ENCODE data around the gene NUDT17. TPM values are rescaled to one million over a fixed set of nuclear protein-coding genes. Genes with fewer than 3 reads are reported as not detected.
A peak's percentile ranks its signal among the peaks of the same experiment; 100 is the strongest.

The NUDT17 gene
- total and polyA plus RNA-seq, 2 experiments from 2014 or later: 2.8 to 4.3 TPM

- Histone ChIP-seq H3K36me3 (ENCODE audit: insufficient read depth) (no peaks in the 10 kb centered on the region), H3K27ac (ENCODE audit: low read depth) (no peak overlapping the region), H4K20me1 (replicated peaks; ENCODE audit: insufficient read depth) (no peaks in the 10 kb centered on the region), H3K4me2 (peak overlapping the region; percentile 68), H3K9me2 (ENCODE audit: insufficient read depth) (no peaks in the 10 kb centered on the region), H3F3A (replicated peaks; ENCODE audit: low read depth) (no peaks in the 10 kb centered on the region), H3K4me3 (peak overlapping the region; percentile 41), H3K4me1 (ENCODE audit: insufficient read depth) (peaks cover 7% of the 10 kb centered on the region; the same call in 1 of the 2 replicates), H3K27me3 (ENCODE audit: insufficient read depth) (no peaks in the 10 kb centered on the region), H3K79me2 (replicated peaks; ENCODE audit: insufficient read depth) (no peaks in the 10 kb centered on the region), H2AFZ (peak overlapping the region; percentile 61)
- peak; percentile 27 for ATAC-seq
- Mint-ChIP-seq H3K27me3 (ENCODE audit: insufficient read depth, low read depth, poor library complexity) (peaks cover 10% of the 10 kb centered on the region), H3K4me3 (peak overlapping the region; percentile 68), H3K9me3 (no peaks in the 10 kb centered on the region), H3K4me1 (peaks cover 12% of the 10 kb centered on the region; the same call in 2 of the 3 replicates), H3K36me3 (ENCODE audit: low read depth) (no peaks in the 10 kb centered on the region), H3K27ac (peak overlapping the region; percentile 92)
- TF ChIP-seq, protein P1, sequence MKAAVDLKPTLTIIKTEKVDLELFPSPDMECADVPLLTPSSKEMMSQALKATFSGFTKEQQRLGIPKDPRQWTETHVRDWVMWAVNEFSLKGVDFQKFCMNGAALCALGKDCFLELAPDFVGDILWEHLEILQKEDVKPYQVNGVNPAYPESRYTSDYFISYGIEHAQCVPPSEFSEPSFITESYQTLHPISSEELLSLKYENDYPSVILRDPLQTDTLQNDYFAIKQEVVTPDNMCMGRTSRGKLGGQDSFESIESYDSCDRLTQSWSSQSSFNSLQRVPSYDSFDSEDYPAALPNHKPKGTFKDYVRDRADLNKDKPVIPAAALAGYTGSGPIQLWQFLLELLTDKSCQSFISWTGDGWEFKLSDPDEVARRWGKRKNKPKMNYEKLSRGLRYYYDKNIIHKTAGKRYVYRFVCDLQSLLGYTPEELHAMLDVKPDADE (IDR thresholded peaks at IDR 0.05): no peak
- no peak for TF ChIP-seq CTCF (conservative IDR thresholded peaks at IDR 0.05; ENCODE audit: low read depth in 2 of 2)
- peak; percentile 26 for TF ChIP-seq EZH2 (IDR thresholded peaks at IDR 0.05; ENCODE audit: low read depth, unreplicated experiment)
- TF ChIP-seq STAT1 (IDR thresholded peaks at IDR 0.05; ENCODE audit: unreplicated experiment): no peak
- DNase-seq (ENCODE audit: low spot score): no peak
Measured at GRCh38 chr1:145892486-145893087, 47.2 kb downstream of the NUDT17 start.

- no peaks in the 10 kb centered on the region for H3K36me3 Mint-ChIP-seq (ENCODE audit: low read depth)
- H3K36me3 ChIP-seq (ENCODE audit: insufficient read depth): no peaks in the 10 kb centered on the region
- H3K4me2 ChIP-seq: no peak overlapping the region
- H4K20me1 ChIP-seq (replicated peaks; ENCODE audit: insufficient read depth): no peaks in the 10 kb centered on the region
- no peak overlapping the region for H3K4me3 Mint-ChIP-seq
- peaks cover 10% of the 10 kb centered on the region for H3K27me3 Mint-ChIP-seq (ENCODE audit: insufficient read depth, low read depth, poor library complexity)
- H3F3A ChIP-seq (replicated peaks; ENCODE audit: low read depth): no peaks in the 10 kb centered on the region
- no peak overlapping the region for H2AFZ ChIP-seq
- H3K27me3 ChIP-seq (ENCODE audit: insufficient read depth): no peaks in the 10 kb centered on the region
- peaks cover 3% of the 10 kb centered on the region; the same call in 1 of the 2 replicates for H3K4me1 ChIP-seq (ENCODE audit: insufficient read depth)
- ATAC-seq (no peak), DNase-seq (ENCODE audit: low spot score) (no peak)
- H3K4me1 Mint-ChIP-seq: peaks cover 6% of the 10 kb centered on the region; the same call in 2 of the 3 replicates
- H3K27ac ChIP-seq (ENCODE audit: low read depth): no peak overlapping the region
- no peaks in the 10 kb centered on the region for H3K9me2 ChIP-seq (ENCODE audit: insufficient read depth)
- H3K27ac Mint-ChIP-seq: no peak overlapping the region
- H3K9me3 Mint-ChIP-seq: no peaks in the 10 kb centered on the region; the same call in 2 of the 3 replicates
- no peak overlapping the region for H3K4me3 ChIP-seq
- no peaks in the 10 kb centered on the region for H3K79me2 ChIP-seq (replicated peaks; ENCODE audit: insufficient read depth)
- TF ChIP-seq EZH2 (IDR thresholded peaks at IDR 0.05; ENCODE audit: low read depth, unreplicated experiment) (no peak), POLR2AphosphoS5 (IDR thresholded peaks at IDR 0.05; ENCODE audit: low read depth) (no peak), CTCF (conservative IDR thresholded peaks at IDR 0.05; ENCODE audit: low read depth in 2 of 2) (no peak), REST (IDR thresholded peaks at IDR 0.05; ENCODE audit: unreplicated experiment) (no peak), ZNF331 (CRISPR knock-in tag; IDR thresholded peaks at IDR 0.05; ENCODE audit: low read depth) (no peak), EZH2phosphoT487 (IDR thresholded peaks at IDR 0.05; ENCODE audit: unreplicated experiment) (no peak), NANOG (IDR thresholded peaks at IDR 0.05; ENCODE audit: borderline replicate concordance) (no peak)
Measured at GRCh38 chr1:145893306-145894055, 48.1 kb downstream of the NUDT17 start.

Measured in GM23338 (cell line).